Measurements from ENCODE around the gene CORIN.
"Not testable (repeated sequence)": the region's sequence is repeated elsewhere in the genome, so short reads cannot be mapped to it uniquely, and the experiment has no call there.

Gene CORIN

DNA sequence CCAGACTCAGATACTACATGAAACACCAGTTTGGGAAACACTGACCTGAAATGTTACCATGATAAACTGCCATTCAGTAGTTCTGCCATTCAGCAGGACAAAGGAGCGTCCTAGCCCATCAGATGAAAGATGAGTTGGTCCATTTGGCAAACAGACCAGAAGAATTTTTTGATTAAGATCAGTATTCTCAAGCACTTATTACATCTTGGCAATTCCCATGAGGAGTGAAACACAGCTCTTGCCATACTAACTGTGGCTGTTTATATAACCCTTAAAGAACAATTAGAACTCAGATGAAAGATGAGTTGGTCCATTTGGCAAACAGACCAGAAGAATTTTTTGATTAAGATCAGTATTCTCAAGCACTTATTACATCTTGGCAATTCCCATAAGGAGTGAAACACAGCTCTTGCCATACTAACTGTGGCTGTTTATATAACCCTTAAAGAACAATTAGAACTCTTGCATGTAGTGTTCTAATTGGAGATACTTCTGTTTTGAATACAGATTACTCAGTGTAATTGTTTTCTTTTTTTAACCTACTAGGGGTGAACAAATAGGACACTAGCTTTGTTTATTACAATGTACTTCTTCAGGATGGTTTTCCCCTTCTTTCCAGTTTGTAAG, 146.0 kb downstream of the CORIN start:
- not testable (repeated sequence) for DNase-seq (ENCODE audit: low read depth)

DNA sequence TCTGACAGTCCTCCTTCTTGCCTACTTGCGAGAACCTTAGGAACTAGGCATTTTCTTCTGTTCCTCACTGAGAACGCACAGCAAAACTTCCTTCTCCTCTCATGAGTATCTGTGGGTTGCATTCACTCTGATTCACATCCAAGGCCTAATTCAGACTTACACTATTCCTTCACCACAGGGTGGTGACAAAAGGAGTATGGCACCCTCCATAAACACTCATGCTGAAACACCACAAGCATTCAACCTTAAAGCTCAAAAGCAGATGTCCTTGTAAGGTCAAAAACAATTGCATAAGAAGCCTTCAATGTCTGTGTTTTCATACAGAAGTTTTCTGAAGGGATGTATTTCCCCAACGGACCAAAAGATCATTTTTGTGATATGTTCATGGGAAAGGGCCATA, 147.3 kb downstream of the CORIN start:
- DNase-seq (ENCODE audit: low read depth): no peak

DNA sequence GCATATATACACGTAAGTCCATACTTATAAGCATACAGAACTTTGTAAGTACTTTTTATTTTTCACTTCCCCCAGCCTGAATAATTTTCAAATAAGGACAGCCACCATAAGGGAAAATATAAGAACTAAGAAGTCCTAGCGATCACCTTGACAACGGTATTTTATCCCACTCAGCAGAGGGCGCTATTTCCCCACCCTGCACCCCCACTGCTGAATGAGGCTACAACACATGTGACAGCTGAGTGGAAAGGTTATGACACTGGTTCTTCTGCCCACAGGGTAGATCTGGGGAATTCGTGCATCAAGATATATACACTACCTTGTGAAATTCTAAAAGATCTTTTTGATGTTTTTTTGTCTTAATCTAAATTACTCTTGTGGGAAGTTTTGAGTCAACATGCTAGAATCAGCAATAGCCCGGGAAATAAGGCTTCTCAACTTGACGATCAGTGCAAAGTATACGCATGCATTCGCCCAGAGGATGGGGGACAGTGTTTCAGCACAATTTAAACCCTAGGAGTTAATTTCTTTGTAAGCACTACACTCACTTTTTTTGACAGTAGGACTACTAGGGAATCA, 151.5 kb downstream of the CORIN start:
- DNase-seq (ENCODE audit: low read depth): peak; percentile 14

DNA sequence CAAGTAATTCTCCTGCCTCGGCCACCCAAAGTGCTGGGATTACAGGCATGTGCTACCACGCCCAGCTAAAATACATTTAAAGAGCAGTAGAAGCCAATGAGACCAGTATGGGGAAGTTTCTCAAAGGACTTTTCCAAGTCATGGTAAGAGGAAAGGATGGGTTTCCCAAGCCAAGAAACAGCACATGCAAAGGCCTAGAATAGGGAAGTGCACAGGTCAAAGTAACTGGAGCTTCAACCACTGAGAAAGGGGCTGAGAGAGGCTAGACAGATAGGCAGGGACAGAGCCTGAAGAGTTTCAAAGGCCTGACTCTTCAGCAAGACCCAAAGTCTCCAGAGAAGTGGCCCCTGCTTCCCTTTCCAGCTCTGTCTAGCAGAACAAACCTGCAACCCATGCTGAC, 162.1 kb downstream of the CORIN start:
- DNase-seq (ENCODE audit: low read depth): no peak

DNA sequence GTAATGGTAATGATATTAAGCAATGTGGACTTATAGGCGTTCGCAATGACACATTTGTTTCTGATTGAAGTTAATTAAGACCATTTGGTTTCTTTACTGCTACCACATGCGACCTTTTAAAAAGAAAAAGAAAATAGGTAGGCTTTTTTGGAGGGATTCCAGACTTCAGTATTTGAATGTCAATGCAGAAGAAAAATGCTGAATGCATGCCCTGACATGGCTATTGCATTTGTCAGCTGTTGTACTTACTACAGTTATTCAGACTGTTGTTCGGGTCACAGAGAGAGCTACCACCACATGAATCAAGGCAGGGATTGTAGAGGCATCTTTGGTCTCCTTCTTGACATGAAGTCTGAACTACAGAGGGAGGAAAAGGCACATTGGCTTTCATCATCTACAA, 163.7 kb downstream of the CORIN start:
- no peak for DNase-seq (ENCODE audit: low read depth)

DNA sequence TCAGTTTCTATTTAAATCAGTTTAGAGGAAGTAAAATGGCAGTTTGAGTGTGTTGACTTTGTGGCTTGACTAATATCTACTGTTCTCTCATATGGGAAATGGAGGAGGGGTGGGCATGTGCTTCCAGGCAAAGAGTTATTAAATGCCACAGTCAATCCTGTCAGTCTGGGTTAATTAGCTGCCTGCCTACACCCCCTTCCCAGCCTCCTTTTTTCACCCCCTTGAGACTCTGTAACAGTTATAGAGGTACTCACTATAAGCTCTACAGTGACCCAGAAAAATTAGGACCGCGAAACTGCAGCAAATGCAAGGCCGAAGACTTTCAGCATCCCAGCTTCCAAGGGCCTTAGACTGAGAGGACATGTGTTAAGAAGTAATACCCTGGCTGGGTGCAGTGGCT, 165.2 kb downstream of the CORIN start:
- DNase-seq (ENCODE audit: low read depth): no peak

DNA sequence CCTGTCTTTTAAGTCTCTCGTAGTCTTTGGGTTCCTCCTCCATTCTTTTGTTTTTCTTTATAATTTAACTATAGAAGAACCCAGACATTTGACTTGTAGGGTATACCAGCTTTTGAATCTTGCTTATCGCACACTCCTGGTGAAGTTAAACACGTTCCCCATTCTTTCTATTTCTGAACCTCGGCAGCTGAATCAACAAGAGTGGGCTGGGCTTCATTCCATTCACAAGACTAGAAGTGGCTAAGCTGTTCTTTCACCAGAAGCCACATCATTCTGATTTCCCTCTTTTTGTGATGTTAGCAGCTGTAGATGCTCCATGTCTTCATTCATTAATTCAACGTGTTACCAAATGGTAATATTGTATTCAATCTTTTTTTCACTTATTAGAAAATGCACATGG, 167.9 kb downstream of the CORIN start:
- no peak for DNase-seq (ENCODE audit: low read depth)

DNA sequence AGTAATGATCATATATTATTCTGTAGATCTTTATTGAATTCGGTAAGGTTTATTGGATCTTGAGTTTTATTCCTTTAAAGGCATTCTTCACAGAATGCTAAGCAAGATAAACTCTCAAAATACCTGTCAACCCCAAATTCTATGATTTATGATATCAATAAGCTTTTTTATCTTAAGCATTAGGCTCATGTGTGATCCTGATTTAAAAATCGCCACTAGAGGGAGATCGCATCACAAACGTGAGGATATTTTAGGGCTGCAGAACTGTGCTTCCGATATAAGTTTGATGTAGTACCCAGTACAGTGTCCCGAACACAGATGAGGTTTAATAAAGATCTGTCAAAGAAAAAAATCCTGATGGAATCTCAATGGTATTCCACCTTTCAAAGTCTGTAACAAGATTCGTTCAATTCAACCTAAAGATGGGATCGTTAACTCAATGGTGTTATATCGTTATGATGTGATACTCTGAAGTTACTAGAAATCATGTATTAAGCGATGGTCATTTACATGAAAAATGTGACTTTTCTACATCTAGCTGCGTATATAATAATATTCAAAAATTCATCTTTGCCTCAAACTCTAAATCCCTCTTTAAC, 169.0 kb downstream of the CORIN start:
- DNase-seq (ENCODE audit: low read depth): no peak

DNA sequence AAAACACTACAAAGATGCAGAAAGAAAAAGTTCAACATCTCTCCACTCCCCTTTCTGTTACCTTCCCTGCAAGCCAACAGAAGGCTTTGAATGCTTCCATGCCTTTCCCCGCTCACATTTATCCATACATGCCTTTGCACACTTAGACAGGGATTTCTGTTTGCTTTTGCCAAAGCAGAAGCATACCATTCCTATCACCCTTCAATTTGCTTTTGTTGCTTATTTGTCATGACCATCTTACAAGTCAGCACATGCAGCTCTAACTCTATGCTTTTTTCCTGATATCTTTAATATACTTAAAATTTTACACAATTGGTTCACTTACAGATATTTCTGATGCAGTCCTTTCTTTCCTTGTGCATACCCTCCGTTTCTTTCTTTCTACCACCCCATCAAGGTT, 169.6 kb downstream of the CORIN start:
- no peak for DNase-seq (ENCODE audit: low read depth)

DNA sequence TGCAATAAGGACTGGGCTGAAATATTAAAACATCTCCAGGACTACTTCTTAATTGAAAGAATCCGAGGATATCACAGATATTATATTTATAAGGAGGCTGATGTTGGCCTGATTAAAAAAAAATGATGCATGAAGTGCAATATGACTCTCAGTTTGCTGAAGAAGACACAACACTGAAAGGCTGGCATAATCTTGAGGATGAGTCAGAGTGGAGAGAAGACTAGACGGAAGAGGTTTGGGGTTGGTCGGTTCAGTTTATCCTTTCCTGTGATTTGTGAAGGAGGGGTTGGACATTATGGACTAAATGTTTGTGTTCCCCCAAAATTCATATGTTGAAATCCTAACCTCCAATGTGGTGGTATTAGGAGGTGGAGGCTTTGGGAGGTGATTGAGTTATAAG, 170.3 kb downstream of the CORIN start:
- DNase-seq (ENCODE audit: low read depth): no peak

DNA sequence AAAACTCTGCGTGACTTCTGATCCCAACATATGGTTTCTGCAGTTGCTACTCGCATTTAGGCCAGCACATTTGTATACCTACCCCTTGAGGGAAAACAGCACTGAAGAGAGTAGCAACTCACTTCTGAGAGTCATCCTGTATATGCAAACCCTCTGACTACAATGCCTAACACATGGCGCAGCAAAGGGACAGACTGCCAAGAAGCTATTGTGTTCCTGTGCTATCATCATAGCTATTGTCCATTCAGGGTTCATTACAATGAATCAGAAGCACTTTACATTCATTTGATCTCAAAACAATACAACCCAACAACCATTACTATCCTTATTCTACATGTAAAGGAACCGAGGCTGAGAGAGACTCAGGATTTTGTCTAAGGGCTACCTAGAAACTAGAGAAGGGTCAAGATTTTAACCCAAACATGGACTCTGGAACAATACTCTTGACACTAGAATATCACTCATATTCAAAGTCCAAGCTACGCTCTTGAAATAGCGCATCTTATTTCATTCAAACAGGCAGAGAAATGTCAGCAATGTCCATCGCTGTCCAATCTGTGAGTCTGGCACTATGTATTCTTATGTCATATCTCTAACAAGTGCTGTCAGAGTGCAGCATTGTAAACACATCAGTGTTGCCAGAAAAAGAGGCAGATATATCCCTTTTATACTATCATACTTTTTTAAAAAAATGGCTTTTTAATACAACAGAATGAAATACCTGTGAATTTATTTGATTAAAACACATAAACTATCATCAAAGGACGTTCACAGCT, 173.6 kb downstream of the CORIN start:
- no peak for DNase-seq (ENCODE audit: low read depth)

DNA sequence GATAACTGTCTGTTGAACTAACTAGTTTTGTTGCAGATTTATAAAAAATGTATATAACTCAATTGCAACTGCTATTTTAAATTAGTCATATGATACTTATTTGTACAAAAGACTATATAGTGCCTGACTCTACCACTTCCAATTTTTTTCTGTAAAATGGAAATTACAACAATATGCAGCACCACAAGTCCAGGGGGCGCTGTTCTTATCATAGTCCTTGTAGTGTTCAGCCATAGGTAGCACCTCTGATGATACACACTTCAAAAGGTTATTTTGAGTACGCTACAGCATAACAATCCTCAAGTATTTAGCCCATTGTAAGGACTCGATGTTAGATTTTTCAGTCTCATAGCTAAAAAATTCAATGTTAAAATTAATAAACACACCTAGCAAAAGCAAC, 174.9 kb downstream of the CORIN start:
- no peak for DNase-seq (ENCODE audit: low read depth)

DNA sequence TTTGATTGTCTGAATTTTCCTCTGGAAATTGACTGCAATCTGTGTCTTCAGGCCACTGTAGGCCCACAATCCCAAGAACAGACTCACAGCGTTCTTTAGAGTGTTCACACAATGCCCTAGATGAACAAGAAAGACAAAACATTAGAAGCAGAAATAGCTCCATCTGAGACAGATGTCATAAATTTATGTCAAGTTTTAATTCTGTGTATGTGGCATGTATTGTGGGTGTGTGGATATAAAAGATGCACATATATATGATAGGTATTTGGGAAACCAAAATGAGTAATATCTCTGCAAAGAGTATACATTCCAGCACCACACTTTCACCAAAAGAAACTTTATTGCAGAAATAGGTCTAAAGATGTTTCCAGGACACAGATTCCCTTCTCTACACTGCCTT, 176.1 kb downstream of the CORIN start:
- DNase-seq (ENCODE audit: low read depth): no peak

DNA sequence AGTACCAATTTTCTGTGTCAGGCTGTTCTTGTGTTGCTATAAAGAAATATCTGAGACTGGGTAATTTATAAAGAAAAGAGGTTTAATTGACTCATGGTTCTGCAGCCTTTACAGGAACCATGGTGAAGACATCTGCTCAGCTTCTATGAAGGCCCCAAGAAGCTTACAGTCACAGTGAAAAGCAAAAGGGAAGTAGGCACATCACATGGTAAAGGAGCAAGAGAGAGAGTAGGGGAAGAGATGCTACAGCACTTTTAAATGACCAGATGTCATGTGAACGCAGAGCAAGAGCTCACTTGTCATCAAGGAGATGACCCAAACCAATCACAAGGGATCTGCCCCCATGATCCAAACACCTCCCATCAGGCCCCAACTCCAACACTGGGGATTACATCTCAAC, 178.5 kb downstream of the CORIN start:
- DNase-seq (ENCODE audit: low read depth): no peak

DNA sequence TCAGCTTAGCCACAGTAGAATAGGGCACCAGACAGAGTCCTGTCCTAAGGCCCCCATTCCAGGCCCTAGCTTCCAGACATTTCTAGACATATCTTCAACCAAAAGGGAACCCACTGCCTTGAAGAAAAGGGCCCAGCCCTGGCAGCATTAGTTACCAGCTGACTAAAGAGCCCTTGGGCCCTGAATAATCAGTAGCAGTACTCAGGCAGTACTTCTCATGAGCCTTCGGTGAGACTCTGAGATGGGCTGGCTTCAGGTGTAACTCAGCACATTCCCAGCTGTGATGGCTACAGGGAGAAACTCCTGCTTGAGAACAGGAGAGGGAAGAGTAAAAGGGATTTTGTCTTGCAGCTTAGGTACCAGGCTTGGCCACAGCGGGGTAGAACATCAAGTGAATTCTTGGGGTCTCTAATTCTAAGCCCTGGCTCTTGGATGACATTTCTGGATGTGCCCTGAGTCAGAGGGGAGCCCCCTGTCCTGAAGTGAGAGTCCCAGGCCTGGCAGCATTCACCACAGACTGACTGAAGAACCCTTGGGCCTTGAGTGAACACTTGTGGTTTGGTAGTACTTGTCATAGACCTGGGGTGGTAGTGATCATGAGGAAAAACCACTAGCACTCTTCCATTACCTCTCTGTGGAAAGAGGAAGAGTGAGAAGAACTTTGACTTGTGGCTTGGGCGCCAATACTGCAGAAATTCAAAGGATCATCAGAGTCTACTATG, 182.7 kb downstream of the CORIN start:
- DNase-seq (ENCODE audit: low read depth): no peak

DNA sequence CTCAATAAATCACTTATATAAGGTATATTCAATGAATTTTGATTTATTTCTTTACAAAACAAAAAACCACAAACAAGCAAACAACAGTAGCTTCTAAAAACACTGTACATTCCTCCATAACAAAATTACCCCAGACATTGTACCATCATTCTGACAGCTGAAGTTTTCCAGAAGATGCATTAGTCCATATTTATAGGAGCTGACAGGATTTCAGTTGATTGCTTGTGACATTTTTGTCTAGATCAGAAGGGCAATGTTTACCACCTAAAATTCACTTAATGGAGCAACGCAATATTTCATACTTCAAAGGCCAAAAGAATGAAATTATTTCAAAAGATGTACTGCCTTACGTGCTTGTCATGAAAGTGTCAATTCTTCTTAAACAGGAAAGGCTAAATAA, 185.8 kb downstream of the CORIN start:
- DNase-seq (ENCODE audit: low read depth): no peak

DNA sequence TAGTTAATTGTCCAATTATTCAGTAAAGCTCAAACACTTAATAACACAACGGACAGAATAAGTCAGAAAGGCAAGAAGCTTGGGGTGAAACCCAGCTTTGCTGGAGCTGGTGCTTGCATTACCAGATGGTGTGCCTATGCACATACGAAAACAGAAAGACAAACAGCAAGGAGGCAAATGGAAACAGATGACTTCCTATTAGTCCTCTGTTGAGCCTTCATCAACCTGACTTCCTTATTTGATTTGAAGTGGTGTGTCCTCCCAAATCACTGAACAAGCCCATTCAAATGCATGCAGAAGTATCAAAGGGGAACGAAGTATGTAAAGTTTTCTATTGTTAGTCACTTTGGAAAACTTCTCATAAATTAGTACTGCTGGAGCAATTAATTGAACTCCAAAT, 186.6 kb downstream of the CORIN start:
- DNase-seq (ENCODE audit: low read depth): no peak

DNA sequence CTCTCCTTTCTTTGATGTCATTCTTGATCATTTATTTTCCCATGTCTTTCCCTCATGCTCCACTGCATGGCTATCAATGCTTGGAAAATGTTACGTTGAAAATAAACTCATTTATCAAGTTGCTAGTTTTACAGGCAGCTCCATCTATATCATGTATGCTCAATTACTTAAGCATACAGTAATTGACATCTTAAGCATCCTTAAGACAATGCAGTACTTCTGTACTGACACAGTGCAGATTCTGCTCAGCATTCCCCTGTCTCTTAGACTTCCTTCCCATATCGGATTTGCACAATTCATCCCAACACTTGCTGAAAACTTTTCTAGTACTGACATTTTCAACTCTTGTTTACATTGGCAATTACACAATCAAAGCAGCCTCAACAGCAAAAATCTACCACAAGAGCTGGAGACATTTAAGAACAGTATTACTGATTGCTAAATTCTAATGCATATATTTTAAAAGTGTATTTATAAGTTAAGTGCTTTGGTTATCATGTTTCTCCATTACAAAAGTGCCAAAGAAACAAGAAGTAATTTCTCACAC, 187.2 kb downstream of the CORIN start:
- DNase-seq (ENCODE audit: low read depth): no peak

DNA sequence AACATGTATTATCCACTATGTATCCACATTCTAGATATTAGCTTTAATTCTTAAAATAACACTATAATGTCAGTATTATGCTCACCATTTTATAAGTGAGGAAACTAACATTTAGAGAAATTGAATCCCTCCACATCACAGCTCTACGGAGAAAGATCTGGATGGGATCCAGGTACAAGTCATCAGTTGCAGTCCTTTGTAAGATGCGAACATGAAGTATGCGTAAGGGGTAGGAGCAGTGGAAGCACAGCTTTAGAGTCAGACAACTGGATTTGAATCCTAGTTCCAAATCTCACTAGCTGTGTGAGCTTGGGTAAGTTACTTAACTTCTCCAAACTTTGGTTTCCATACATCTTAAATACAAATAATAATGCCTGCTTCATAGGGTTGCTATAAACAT, 190.3 kb downstream of the CORIN start:
- DNase-seq (ENCODE audit: low read depth): no peak

DNA sequence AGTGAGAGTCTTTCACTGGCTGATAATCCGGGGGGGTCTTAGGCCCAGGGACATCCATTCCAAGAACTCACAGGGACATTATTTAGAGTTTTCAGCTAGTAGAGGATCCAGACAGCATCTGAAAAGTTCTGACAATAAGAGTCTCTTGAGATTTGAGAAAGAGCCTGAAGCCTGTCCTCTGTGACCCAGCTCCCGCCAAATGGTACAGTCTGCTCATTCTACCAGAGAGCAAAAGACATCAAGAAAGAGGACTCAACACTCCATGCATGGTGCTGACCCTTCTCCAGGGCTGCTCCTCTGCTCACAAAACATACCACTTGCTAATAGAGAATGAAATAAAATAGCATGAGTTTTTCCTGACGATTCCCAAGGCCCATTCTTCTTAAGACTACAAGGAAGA, 190.8 kb downstream of the CORIN start:
- no peak for DNase-seq (ENCODE audit: low read depth)

DNA sequence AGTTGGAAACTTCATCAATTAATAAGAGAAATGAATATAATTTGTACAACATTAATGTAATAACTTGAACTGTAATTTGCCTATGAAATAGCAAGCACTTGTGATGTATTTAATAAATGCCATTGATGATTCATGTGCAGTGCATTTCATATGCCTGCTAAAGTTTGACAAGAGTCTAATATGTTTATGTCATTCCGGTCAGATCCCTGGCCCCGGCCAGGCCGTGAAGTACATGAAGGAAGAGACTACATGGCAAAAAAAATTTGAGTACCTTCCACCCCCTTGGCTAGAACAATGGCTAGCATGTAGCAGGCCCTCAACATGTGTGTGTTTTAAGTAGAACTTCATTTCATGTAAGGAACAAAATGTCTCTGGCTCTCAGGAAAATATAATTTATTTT, 191.5 kb downstream of the CORIN start:
- no peak for DNase-seq (ENCODE audit: low read depth)

DNA sequence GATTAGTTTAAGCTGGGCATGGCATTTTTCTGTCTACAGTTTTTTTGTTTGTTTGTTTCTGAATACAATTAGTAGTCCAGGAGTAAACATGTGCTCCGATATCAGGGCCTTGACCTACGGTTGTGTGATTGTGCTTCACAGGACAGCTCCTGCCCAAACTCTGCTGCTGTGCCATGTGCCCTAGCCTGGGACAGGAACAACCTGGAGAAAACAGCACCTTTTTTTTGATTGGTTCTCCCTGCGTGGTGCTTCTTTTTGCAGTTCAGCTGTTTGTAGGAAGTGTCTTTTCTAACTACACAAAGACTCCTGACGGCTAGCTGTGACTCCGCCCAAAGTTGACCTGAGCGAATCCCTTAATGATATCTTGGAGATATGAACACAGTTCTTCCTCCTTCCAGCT, 194.0 kb downstream of the CORIN start:
- no peak for DNase-seq (ENCODE audit: low read depth)
